ENCODE data around the gene PEPD. TPM values are rescaled to one million over a fixed set of nuclear protein-coding genes. Genes with fewer than 3 reads are reported as not detected.

PEPD gene
- total RNA-seq, 1 experiment from 2014 or later: 83.1 TPM

DNA sequence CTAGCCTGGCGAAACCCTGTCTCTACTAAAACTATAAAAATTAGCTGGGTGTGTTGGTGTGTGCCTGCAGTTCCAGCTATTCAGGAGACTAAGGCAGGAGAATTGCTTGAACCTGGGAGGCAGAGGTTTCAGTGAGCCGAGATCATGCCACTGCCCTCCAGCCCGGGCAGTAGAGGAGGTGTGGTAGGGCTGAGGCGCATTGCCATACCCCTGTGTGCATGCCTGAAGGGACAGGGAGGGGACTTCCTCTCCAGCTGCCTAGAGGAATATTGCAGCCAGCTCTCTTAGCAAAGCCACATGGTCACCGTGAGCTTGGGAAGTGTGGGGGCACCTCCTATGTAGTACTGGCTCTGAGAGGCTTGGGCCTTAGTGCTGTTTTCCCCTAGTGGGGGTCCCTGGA lies 29.2 kb upstream of the PEPD start:
- H3K4me3 Mint-ChIP-seq: no peak overlapping the region
- no peaks in the 10 kb centered on the region for H3K36me3 Mint-ChIP-seq
- ChIA-PET POLR2A (no interaction called here), CTCF (no interaction called here)
- no peak overlapping the region for H3K27ac Mint-ChIP-seq
- H3K4me1 Mint-ChIP-seq: peaks cover 12% of the 10 kb centered on the region
- DNase-seq (ENCODE audit: low spot score) (no peak), ATAC-seq (no peak)
- no peaks in the 10 kb centered on the region; the same call in 1 of the 2 replicates for H3K27me3 Mint-ChIP-seq (ENCODE audit: low read depth)
- H3K9me3 Mint-ChIP-seq: no peaks in the 10 kb centered on the region
- no peak for TF ChIP-seq OVOL2 (CRISPR knock-in tag; IDR thresholded peaks at IDR 0.05; ENCODE audit: borderline replicate concordance)
- TF ChIP-seq, protein P1, sequence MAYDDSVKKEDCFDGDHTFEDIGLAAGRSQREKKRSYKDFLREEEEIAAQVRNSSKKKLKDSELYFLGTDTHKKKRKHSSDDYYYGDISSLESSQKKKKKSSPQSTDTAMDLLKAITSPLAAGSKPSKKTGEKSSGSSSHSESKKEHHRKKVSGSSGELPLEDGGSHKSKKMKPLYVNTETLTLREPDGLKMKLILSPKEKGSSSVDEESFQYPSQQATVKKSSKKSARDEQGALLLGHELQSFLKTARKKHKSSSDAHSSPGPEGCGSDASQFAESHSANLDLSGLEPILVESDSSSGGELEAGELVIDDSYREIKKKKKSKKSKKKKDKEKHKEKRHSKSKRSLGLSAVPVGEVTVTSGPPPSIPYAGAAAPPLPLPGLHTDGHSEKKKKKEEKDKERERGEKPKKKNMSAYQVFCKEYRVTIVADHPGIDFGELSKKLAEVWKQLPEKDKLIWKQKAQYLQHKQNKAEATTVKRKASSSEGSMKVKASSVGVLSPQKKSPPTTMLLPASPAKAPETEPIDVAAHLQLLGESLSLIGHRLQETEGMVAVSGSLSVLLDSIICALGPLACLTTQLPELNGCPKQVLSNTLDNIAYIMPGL (CRISPR knock-in tag; IDR thresholded peaks at IDR 0.05): no peak
- TF ChIP-seq, protein P2, sequence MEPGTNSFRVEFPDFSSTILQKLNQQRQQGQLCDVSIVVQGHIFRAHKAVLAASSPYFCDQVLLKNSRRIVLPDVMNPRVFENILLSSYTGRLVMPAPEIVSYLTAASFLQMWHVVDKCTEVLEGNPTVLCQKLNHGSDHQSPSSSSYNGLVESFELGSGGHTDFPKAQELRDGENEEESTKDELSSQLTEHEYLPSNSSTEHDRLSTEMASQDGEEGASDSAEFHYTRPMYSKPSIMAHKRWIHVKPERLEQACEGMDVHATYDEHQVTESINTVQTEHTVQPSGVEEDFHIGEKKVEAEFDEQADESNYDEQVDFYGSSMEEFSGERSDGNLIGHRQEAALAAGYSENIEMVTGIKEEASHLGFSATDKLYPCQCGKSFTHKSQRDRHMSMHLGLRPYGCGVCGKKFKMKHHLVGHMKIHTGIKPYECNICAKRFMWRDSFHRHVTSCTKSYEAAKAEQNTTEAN (CRISPR knock-in tag; IDR thresholded peaks at IDR 0.05): no peak
- TF ChIP-seq JUN (CRISPR knock-in tag; IDR thresholded peaks at IDR 0.05): no peak
- TF ChIP-seq, protein P3, sequence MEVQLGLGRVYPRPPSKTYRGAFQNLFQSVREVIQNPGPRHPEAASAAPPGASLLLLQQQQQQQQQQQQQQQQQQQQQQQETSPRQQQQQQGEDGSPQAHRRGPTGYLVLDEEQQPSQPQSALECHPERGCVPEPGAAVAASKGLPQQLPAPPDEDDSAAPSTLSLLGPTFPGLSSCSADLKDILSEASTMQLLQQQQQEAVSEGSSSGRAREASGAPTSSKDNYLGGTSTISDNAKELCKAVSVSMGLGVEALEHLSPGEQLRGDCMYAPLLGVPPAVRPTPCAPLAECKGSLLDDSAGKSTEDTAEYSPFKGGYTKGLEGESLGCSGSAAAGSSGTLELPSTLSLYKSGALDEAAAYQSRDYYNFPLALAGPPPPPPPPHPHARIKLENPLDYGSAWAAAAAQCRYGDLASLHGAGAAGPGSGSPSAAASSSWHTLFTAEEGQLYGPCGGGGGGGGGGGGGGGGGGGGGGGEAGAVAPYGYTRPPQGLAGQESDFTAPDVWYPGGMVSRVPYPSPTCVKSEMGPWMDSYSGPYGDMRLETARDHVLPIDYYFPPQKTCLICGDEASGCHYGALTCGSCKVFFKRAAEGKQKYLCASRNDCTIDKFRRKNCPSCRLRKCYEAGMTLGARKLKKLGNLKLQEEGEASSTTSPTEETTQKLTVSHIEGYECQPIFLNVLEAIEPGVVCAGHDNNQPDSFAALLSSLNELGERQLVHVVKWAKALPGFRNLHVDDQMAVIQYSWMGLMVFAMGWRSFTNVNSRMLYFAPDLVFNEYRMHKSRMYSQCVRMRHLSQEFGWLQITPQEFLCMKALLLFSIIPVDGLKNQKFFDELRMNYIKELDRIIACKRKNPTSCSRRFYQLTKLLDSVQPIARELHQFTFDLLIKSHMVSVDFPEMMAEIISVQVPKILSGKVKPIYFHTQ (CRISPR knock-in tag; IDR thresholded peaks at IDR 0.05): no peak
- TF ChIP-seq, protein P4, sequence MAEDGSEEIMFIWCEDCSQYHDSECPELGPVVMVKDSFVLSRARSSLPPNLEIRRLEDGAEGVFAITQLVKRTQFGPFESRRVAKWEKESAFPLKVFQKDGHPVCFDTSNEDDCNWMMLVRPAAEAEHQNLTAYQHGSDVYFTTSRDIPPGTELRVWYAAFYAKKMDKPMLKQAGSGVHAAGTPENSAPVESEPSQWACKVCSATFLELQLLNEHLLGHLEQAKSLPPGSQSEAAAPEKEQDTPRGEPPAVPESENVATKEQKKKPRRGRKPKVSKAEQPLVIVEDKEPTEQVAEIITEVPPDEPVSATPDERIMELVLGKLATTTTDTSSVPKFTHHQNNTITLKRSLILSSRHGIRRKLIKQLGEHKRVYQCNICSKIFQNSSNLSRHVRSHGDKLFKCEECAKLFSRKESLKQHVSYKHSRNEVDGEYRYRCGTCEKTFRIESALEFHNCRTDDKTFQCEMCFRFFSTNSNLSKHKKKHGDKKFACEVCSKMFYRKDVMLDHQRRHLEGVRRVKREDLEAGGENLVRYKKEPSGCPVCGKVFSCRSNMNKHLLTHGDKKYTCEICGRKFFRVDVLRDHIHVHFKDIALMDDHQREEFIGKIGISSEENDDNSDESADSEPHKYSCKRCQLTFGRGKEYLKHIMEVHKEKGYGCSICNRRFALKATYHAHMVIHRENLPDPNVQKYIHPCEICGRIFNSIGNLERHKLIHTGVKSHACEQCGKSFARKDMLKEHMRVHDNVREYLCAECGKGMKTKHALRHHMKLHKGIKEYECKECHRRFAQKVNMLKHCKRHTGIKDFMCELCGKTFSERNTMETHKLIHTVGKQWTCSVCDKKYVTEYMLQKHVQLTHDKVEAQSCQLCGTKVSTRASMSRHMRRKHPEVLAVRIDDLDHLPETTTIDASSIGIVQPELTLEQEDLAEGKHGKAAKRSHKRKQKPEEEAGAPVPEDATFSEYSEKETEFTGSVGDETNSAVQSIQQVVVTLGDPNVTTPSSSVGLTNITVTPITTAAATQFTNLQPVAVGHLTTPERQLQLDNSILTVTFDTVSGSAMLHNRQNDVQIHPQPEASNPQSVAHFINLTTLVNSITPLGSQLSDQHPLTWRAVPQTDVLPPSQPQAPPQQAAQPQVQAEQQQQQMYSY (CRISPR knock-in tag; IDR thresholded peaks at IDR 0.05): no peak
- no peak for TF ChIP-seq ZNF423 (CRISPR knock-in tag; IDR thresholded peaks at IDR 0.05)
- no peak for TF ChIP-seq NR2C2 (CRISPR knock-in tag; IDR thresholded peaks at IDR 0.05)
- no peak for TF ChIP-seq JAZF1 (CRISPR knock-in tag; IDR thresholded peaks at IDR 0.05)
- TF ChIP-seq ATF1 (CRISPR knock-in tag; IDR thresholded peaks at IDR 0.05): no peak
- no peak for TF ChIP-seq ZNF416 (CRISPR knock-in tag; IDR thresholded peaks at IDR 0.05)
- TF ChIP-seq, protein P5, sequence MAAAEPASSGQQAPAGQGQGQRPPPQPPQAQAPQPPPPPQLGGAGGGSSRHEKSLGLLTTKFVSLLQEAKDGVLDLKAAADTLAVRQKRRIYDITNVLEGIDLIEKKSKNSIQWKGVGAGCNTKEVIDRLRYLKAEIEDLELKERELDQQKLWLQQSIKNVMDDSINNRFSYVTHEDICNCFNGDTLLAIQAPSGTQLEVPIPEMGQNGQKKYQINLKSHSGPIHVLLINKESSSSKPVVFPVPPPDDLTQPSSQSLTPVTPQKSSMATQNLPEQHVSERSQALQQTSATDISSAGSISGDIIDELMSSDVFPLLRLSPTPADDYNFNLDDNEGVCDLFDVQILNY (CRISPR knock-in tag; IDR thresholded peaks at IDR 0.05): no peak

DNA sequence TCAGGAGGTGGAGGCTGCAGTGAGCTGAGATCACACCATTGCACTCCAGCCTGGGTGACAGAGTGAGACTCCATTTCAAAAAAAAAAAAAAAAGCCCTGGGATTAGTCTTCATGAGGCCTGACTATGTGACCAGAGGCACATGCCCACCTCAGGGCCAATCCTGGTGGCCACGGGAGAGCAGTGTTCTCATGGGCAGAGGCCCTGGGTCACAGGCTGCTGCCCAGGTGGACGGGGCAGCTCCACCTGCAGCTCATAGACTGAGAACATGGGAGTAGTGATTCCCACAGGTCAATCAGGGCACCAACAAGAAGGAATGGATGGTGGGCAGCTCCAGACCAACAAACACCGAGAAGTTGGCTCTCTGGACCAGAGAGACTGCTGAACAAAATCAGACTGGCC lies 26.1 kb upstream of the PEPD start:
- Mint-ChIP-seq H3K27ac (no peak overlapping the region), H3K27me3 (ENCODE audit: low read depth) (no peaks in the 10 kb centered on the region; the same call in 1 of the 2 replicates), H3K36me3 (no peaks in the 10 kb centered on the region), H3K4me3 (no peak overlapping the region), H3K4me1 (peaks cover 8% of the 10 kb centered on the region), H3K9me3 (no peaks in the 10 kb centered on the region)
- CTCF ChIA-PET: no interaction called here
- POLR2A ChIA-PET: no interaction called here
- ATAC-seq (no peak), DNase-seq (ENCODE audit: low spot score) (no peak)
- TF ChIP-seq, protein P6, sequence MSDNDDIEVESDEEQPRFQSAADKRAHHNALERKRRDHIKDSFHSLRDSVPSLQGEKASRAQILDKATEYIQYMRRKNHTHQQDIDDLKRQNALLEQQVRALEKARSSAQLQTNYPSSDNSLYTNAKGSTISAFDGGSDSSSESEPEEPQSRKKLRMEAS (CRISPR knock-in tag; IDR thresholded peaks at IDR 0.05): no peak
- TF ChIP-seq ZNF423 (CRISPR knock-in tag; IDR thresholded peaks at IDR 0.05): no peak
- TF ChIP-seq TCF7 (CRISPR knock-in tag; IDR thresholded peaks at IDR 0.05; ENCODE audit: low read depth): no peak
- TF ChIP-seq RELA (CRISPR knock-in tag; IDR thresholded peaks at IDR 0.05; ENCODE audit: borderline replicate concordance): no peak
- TF ChIP-seq ETV6 (CRISPR knock-in tag; IDR thresholded peaks at IDR 0.05): no peak
- no peak for TF ChIP-seq NFYB (CRISPR knock-in tag; conservative IDR thresholded peaks at IDR 0.05; ENCODE audit: low read depth)
- TF ChIP-seq CBFB (CRISPR knock-in tag; IDR thresholded peaks at IDR 0.05; ENCODE audit: low read depth): no peak
- TF ChIP-seq SP1 (CRISPR knock-in tag; conservative IDR thresholded peaks at IDR 0.05): no peak
- TF ChIP-seq, protein P7, sequence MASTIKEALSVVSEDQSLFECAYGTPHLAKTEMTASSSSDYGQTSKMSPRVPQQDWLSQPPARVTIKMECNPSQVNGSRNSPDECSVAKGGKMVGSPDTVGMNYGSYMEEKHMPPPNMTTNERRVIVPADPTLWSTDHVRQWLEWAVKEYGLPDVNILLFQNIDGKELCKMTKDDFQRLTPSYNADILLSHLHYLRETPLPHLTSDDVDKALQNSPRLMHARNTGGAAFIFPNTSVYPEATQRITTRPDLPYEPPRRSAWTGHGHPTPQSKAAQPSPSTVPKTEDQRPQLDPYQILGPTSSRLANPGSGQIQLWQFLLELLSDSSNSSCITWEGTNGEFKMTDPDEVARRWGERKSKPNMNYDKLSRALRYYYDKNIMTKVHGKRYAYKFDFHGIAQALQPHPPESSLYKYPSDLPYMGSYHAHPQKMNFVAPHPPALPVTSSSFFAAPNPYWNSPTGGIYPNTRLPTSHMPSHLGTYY (CRISPR knock-in tag; IDR thresholded peaks at IDR 0.05): no peak
- TF ChIP-seq SMAD3 (CRISPR knock-in tag; IDR thresholded peaks at IDR 0.05; ENCODE audit: borderline replicate concordance): no peak
- TF ChIP-seq, protein P8, sequence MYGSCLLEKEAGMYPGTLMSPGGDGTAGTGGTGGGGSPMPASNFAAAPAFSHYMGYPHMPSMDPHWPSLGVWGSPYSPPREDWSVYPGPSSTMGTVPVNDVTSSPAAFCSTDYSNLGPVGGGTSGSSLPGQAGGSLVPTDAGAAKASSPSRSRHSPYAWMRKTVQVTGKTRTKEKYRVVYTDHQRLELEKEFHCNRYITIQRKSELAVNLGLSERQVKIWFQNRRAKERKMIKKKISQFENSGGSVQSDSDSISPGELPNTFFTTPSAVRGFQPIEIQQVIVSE (CRISPR knock-in tag; IDR thresholded peaks at IDR 0.05; ENCODE audit: borderline replicate concordance): no peak
- TF ChIP-seq GTF2I (CRISPR knock-in tag; conservative IDR thresholded peaks at IDR 0.05): no peak
- no peak for TF ChIP-seq CREM (CRISPR knock-in tag; IDR thresholded peaks at IDR 0.05)

Data from WTC11 (cell line).